SK-N-SH (cell line): ENCODE results near the gene KRT74. TPM values are rescaled to one million over a fixed set of nuclear protein-coding genes. Genes with fewer than 3 reads are reported as not detected.

Experiments used
- CTCF ChIA-PET: fragments of 300-600, 350-600 bp; formaldehyde crosslinking; extraction: SDS; loops from one replicate; lab custom pipeline; 2021; lab: Yijun Ruan, JAX
- POLR2A ChIA-PET: fragments of 350-600 bp; sonication (Branson Sonifier 250); formaldehyde crosslinking; extraction: SDS; loops from one replicate; lab custom pipeline; 2020; ENCODE audit warnings: antibody characterized with exemption, inconsistent platforms; lab: Yijun Ruan, JAX
- DNase-seq: peaks from one replicate; pipeline ENCODE4 v3.0.0; 2012
- H2AFZ ChIP-seq: fragments of 200-600 bp; sonication (generic); 2 replicates; pipeline ENCODE4 v1.8.1; 2016; ENCODE audit warnings: antibody characterized with exemption, mild to moderate bottlenecking, low read depth
- H3F3A ChIP-seq: fragments of 200-600 bp; sonication (generic); replicated peaks from 2 replicates; pipeline ENCODE3; 2016; ENCODE audit warnings: antibody characterized with exemption, mild to moderate bottlenecking; ENCODE audit not compliant: insufficient read depth
- H3K27ac ChIP-seq, 2 experiments: fragments of 200-500 bp in 1 of 2; fragments of 200-600 bp in 1 of 2; sonication (Bioruptor generic) in 1 of 2; sonication (generic), shearing (Covaris generic) in 1 of 2; 2 replicates each; pipeline versions ENCODE4 v1.5.1 to v1.6.1; 2014 to 2016; ENCODE audit warnings: low read depth in 2 of 2, inconsistent platforms in 1 of 2, low read length in 1 of 2, mild to moderate bottlenecking in 1 of 2, mixed read lengths in 1 of 2
- H3K27me3 ChIP-seq: fragments of 200-600 bp; sonication (generic), shearing (Covaris generic); 2 replicates; pipeline ENCODE4 v1.6.1; 2016; ENCODE audit warnings: mixed run types; ENCODE audit not compliant: insufficient read depth
- H3K36me3 ChIP-seq, 2 experiments: fragments of 200-500 bp in 1 of 2; fragments of 200-600 bp in 1 of 2; sonication (Bioruptor generic) in 1 of 2; sonication (generic) in 1 of 2; replicated peaks in 1 of 2; 2 replicates each; pipeline versions ENCODE3 to v1.5.1; 2014 to 2016; ENCODE audit warnings: low read length in 1 of 2, mild to moderate bottlenecking in 1 of 2; ENCODE audit not compliant: insufficient read depth in 2 of 2, control insufficient read depth in 1 of 2
- H3K4me1 ChIP-seq, 2 experiments: fragments of 200-500 bp in 1 of 2; fragments of 200-600 bp in 1 of 2; sonication (Bioruptor generic) in 1 of 2; sonication (generic), shearing (Covaris generic) in 1 of 2; 2 replicates each; pipeline versions ENCODE4 v1.5.1 to v1.6.1; 2014 to 2016; ENCODE audit warnings: low read depth in 1 of 2, low read length in 1 of 2, mixed run types in 1 of 2; ENCODE audit not compliant: insufficient read depth in 2 of 2, control insufficient read depth in 1 of 2
- H3K4me2 ChIP-seq: fragments of 200-600 bp; sonication (generic), shearing (Covaris generic); 2 replicates; pipeline ENCODE4 v1.6.1; 2017; ENCODE audit warnings: mixed run types
- H3K4me3 ChIP-seq, 2 experiments: fragments of 200-500 bp in 1 of 2; fragments of 200-600 bp in 1 of 2; sonication (Bioruptor generic) in 1 of 2; sonication (generic), shearing (Covaris generic) in 1 of 2; 2 replicates each; pipeline versions ENCODE4 v1.5.1 to v1.8.1; 2014 to 2016; ENCODE audit warnings: low read depth in 2 of 2, inconsistent platforms in 1 of 2, low read length in 1 of 2, mild to moderate bottlenecking in 1 of 2, mixed read lengths in 1 of 2, moderate library complexity in 1 of 2
- H3K79me2 ChIP-seq: fragments of 200-600 bp; sonication (generic); 2 replicates; pipeline ENCODE4 v1.8.1; 2017; ENCODE audit warnings: mild to moderate bottlenecking; ENCODE audit not compliant: insufficient read depth
- H3K9ac ChIP-seq: fragments of 200-600 bp; sonication (generic); 2 replicates; pipeline ENCODE4 v1.6.1; 2017; ENCODE audit warnings: mixed run types
- H3K9me2 ChIP-seq: fragments of 200-600 bp; sonication (generic); 2 replicates; pipeline ENCODE4 v1.6.1; 2017; ENCODE audit warnings: mixed run types
- H3K9me3 ChIP-seq: fragments of 200-600 bp; sonication (generic); 2 replicates; pipeline ENCODE4 v1.6.1; 2017; ENCODE audit warnings: mixed run types, mild to moderate bottlenecking, moderate library complexity
- H4K20me1 ChIP-seq: fragments of 200-600 bp; sonication (generic); 2 replicates; pipeline ENCODE4 v1.6.1; 2017; ENCODE audit warnings: mild to moderate bottlenecking, mixed run types; ENCODE audit not compliant: insufficient read depth
- ELF1 ChIP-seq: IDR thresholded peaks from 2 replicates; pipeline ENCODE4 v1.4.0; 2012
- FOSL2 ChIP-seq: IDR thresholded peaks from 2 replicates; pipeline ENCODE4 v1.4.0; 2012; ENCODE audit warnings: low read depth, mild to moderate bottlenecking, moderate library complexity, borderline replicate concordance
- MXI1 ChIP-seq: IDR thresholded peaks from 2 replicates; pipeline ENCODE4 v1.6.1; 2012; ENCODE audit warnings: mild to moderate bottlenecking, low read depth, low read length, improper control_type of control experiment
- NFIC ChIP-seq: IDR thresholded peaks from 2 replicates; pipeline ENCODE4 v1.4.0; 2012; ENCODE audit warnings: borderline replicate concordance
- POLR2AphosphoS5 ChIP-seq: IDR thresholded peaks from 2 replicates; pipeline ENCODE4 v1.6.1; 2012; ENCODE audit warnings: low read depth, low read length
- RAD21 ChIP-seq: IDR thresholded peaks from 2 replicates; pipeline ENCODE4 v1.6.1; 2012; ENCODE audit warnings: mild to moderate bottlenecking, low read length
- REST ChIP-seq: IDR thresholded peaks from 2 replicates; pipeline ENCODE4 v1.6.1; 2012; ENCODE audit warnings: mild to moderate bottlenecking, low read depth, low read length, moderate library complexity
- TCF12 ChIP-seq: IDR thresholded peaks from 2 replicates; pipeline ENCODE4 v1.4.0; 2012
- YY1 ChIP-seq: IDR thresholded peaks from 2 replicates; pipeline ENCODE4 v1.4.0; 2012; ENCODE audit warnings: low read depth, mild to moderate bottlenecking
- ZBTB33 ChIP-seq: IDR thresholded peaks from 2 replicates; pipeline ENCODE4 v1.4.0; 2012; ENCODE audit warnings: low read depth, borderline replicate concordance
- WGBS: methylation state at CpG from one replicate; pipeline ENCODE4 v1.1.6; 2017; ENCODE audit warnings: low lambda C conversion rate; 5-methylcytosine and 5-hydroxymethylcytosine counted together
- polyA plus RNA-seq, 3 experiments: library from polyadenylated mRNA; depleted of rRNA; stranded (reverse); fragments of >200 nt; gene quantifications; 2 replicates each; pipeline ENCODE4 v1.2.3, GENCODE V29; 2012
- TF ChIP-seq, protein P1 (sequence below): IDR thresholded peaks from 2 replicates; pipeline ENCODE4 v1.4.0; 2012; ENCODE audit warnings: low read depth, borderline replicate concordance

KRT74 gene
- polyA plus RNA-seq, 1 of the 3 experiments (the other 2 are of a cell fraction), result not detected

DNA sequence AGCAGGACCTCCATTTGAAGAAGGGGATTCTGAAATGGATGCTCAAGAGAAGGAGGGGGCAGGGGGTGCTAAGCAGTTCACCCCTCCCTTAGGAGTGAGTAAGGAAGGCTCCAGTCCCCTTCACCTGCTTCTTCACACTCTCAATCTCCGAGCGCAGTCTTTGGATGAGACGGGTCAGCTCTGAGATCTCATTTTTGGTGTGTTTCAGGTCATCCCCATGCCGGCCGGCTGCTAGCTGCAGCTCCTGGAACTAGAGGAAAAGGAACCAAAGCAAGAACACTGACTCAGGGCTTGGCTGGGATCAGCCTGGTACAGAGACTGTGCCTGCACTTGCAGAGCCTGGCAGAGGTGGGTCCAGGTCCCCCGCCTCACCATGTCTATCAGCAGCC lies 37.4 kb upstream of the KRT74 start:
- Histone ChIP-seq H3K9me3 (no peaks in the 10 kb centered on the region), H3K36me3 (no peaks in the 10 kb centered on the region), H3K27ac (no peak overlapping the region), H3K9ac (no peak overlapping the region), H3K79me2 (no peaks in the 10 kb centered on the region), H3F3A (no peaks in the 10 kb centered on the region), H2AFZ (no peak overlapping the region), H3K27me3 (peaks cover 42% of the 10 kb centered on the region; the same call in 1 of the 2 replicates), H4K20me1 (no peaks in the 10 kb centered on the region), H3K9me2 (no peaks in the 10 kb centered on the region), H3K4me3 (no peak overlapping the region), H3K4me1 (no peaks in the 10 kb centered on the region), H3K4me2 (no peak overlapping the region)
- no peak for TF ChIP-seq POLR2AphosphoS5
- no peak for TF ChIP-seq YY1
- no peak for TF ChIP-seq ZBTB33
- no peak for TF ChIP-seq REST
- no peak for TF ChIP-seq TCF12
- TF ChIP-seq FOSL2, result no peak
- TF ChIP-seq ELF1, result no peak
- no peak for TF ChIP-seq RAD21
- 37% methylated on average over 5 of the region's 6 CpGs for WGBS
- DNase-seq, result no peak
- POLR2A ChIA-PET, result no interaction called here
- CTCF ChIA-PET, result interaction anchor here (1.3 to 1.6 kb wide), 3 partner anchors 28 to 268 kb away, joined by 3 to 4 read pairs (median 3); no protein-coding TSS in a partner anchor

DNA sequence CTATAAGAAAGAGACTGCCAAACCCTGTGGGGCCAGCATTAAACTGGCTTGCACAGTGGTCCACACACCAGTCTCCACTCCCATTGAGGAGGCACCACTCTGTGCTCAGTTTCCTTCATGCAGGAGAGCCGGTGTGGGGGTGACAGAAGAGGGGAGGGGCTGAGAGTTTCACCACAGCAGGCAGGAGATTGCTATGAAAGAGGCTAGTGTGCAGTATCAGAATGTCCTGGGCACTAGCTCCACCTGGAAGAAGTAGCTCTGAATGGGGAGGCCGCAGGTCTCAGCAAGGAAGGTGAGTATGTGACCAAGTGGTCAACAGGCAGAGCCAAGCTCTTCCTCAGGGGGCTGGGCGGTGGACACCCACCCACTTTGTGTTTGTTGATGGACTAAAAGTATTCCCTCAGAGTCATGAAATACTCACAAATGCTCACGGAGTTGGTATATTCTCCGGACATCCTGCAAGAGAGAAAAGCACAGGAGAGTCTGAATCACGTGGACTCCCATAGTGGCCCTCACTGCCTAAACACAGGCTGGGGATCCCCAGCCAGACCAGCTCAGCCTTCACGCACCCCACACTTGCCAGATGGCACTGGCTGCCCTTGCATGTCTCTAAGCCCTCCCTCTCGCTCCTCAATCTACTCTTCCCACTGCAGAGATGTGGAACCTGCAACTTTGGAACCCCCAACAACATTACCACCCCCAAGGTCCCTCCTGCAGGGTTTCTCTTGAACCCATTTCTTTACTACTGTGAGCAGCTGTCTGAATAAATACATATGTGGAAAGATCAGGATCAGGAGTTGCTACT lies 35.4 kb upstream of the KRT74 start:
- H3K79me2 ChIP-seq, result no peaks in the 10 kb centered on the region
- no peaks in the 10 kb centered on the region for H3K36me3 ChIP-seq
- peaks cover 23% of the 10 kb centered on the region; the same call in 1 of the 2 replicates for H3K27me3 ChIP-seq
- no peaks in the 10 kb centered on the region for H3F3A ChIP-seq
- H4K20me1 ChIP-seq, result no peaks in the 10 kb centered on the region
- H2AFZ ChIP-seq, result no peak overlapping the region
- CTCF ChIA-PET, result no interaction called here
- WGBS, result 6% methylated on average over 8 of the region's 8 CpGs
- no peaks in the 10 kb centered on the region for H3K9me2 ChIP-seq
- H3K4me3 ChIP-seq, result no peak overlapping the region
- H3K9me3 ChIP-seq, result no peaks in the 10 kb centered on the region
- no peak for DNase-seq
- no peak overlapping the region for H3K27ac ChIP-seq
- no peak overlapping the region for H3K9ac ChIP-seq
- no peaks in the 10 kb centered on the region for H3K4me1 ChIP-seq
- POLR2A ChIA-PET, result no interaction called here
- H3K4me2 ChIP-seq, result no peak overlapping the region
- no peak for TF ChIP-seq ELF1
- TF ChIP-seq, protein P1, sequence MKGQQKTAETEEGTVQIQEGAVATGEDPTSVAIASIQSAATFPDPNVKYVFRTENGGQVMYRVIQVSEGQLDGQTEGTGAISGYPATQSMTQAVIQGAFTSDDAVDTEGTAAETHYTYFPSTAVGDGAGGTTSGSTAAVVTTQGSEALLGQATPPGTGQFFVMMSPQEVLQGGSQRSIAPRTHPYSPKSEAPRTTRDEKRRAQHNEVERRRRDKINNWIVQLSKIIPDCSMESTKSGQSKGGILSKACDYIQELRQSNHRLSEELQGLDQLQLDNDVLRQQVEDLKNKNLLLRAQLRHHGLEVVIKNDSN, result no peak
- no peak for TF ChIP-seq ZBTB33
- TF ChIP-seq TCF12, result no peak
- no peak for TF ChIP-seq NFIC
- no peak for TF ChIP-seq REST
- TF ChIP-seq POLR2AphosphoS5, result no peak
- TF ChIP-seq MXI1, result no peak
